GM12873 (cell line): ENCODE data around the gene COA8.

ENCODE experiments used
- TF ChIP-seq, protein P1 (sequence below): IDR thresholded peaks from 2 replicates; pipeline ENCODE4 v1.5.1; 2012; ENCODE audit warnings: low read depth, mild to moderate bottlenecking, moderate library complexity, low read length, control low read depth; ENCODE audit not compliant: insufficient read depth; ENCODE audit errors: missing control alignments

The COA8 gene

DNA sequence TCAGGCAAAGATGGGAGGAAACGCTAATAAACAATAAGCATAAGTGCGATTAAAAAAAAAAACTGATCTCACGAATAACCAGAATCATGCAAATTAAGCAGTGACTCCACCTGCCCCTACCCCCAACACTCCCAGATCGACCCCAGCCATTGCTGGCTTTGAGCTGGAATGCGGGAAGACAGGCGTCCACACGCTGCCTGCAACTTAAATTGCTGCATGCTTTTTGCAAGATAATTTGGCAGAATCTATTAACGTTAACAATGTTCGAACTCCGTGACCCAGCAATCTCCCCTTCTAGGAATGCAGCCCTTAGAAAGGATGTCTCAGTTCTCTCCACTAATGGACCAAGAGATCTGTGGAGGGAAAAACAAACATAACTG, 39.2 kb upstream of the COA8 start:
- TF ChIP-seq, protein P1, sequence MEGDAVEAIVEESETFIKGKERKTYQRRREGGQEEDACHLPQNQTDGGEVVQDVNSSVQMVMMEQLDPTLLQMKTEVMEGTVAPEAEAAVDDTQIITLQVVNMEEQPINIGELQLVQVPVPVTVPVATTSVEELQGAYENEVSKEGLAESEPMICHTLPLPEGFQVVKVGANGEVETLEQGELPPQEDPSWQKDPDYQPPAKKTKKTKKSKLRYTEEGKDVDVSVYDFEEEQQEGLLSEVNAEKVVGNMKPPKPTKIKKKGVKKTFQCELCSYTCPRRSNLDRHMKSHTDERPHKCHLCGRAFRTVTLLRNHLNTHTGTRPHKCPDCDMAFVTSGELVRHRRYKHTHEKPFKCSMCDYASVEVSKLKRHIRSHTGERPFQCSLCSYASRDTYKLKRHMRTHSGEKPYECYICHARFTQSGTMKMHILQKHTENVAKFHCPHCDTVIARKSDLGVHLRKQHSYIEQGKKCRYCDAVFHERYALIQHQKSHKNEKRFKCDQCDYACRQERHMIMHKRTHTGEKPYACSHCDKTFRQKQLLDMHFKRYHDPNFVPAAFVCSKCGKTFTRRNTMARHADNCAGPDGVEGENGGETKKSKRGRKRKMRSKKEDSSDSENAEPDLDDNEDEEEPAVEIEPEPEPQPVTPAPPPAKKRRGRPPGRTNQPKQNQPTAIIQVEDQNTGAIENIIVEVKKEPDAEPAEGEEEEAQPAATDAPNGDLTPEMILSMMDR: no peak

GRCh38 chr14:103524002-103524935, 38.5 kb upstream of the COA8 start:
- TF ChIP-seq, protein P1: no peak

- TF ChIP-seq, protein P1: no peak
These were observed 36.4 kb upstream of the COA8 start for GRCh38 chr14:103526247-103526913.

- TF ChIP-seq, protein P1: no peak
These were observed 35.9 kb upstream of the COA8 start for GRCh38 chr14:103526914-103527248.

DNA sequence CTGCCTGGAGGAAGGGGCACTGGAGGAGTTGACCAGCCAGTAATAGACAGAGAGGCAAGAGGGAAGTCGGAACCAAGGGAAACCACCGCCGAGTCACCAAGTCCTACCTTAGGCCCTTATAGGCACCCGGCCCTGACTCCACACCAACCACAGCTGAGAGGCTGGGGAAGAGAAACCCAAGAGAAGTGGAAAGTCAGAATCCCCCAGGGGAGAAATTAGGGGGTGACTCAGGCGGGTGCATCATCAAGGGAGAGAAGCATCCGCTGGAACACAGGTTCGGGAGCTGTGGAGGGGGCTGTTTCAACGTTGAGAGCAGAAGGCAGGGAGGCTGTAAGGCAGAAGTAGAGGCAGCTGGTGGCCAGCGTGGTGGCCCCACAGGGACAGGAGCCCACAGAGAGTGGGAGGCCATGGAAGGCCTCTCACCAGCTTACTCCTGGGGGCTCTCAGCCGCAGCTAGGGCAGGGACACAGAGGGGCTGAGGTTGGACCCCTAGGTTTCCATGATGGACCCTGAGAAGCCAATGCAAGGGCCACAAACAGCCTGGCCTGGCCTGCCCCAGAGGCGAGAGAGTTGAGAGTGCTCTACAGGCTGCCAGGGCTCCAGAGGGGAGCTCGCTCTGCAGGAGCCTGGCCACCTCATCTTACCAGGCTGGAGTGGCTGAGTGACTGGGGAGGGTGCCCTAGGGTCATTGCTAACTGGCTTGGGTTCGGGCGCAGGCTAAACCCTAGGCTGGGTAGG, 35.2 kb upstream of the COA8 start:
- TF ChIP-seq, protein P1: no peak

DNA sequence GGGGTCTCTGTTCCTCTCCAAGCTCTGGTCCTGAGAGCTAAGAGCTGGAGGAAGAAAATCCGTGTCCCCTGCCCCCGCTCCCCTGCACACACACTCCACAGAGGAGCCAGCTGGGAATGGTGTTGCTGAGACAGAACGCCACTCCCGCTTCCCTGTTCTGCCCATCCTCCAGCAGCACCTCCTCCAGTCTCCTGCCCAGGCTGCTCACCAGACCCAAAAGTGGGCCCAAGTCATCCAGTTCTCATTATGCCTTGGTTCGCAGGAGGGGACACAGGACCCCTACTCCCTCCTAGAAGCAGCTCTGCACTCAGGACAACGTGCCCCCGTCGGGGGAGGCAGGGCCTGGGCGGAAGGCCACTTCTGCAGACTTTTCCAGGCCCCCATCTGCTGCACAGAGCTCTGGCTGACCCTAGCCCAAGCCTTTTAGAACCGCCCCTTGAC, 34.6 kb upstream of the COA8 start:
- TF ChIP-seq, protein P1: no peak
